Measurements from ENCODE around the gene STH.

- no peak for TF ChIP-seq CTCF (IDR thresholded peaks at IDR 0.05; ENCODE audit: insufficient read depth, low read length, poor library complexity, severe bottlenecking)
- TF ChIP-seq EZH2phosphoT487 (conservative IDR thresholded peaks at IDR 0.05; ENCODE audit: low read length), result no peak
Measured at GRCh38 chr17:46025510-46026165, 26.6 kb downstream of the STH start.

Data from SU-DHL-6 (cell line).